Measurements from ENCODE around the gene SPATA2L.

SPATA2L gene

GRCh38 chr16:89701425-89702406 is at the start of gene SPATA2L:
Gene SPATA2L (minus strand): TSS chr16:89701705. CDS start chr16:89701232, 473 bp downstream.
- Histone ChIP-seq H3K9me3 (no peaks in the 10 kb centered on the region), H3K4me1 (ENCODE audit: control insufficient read depth in 1 of 2, insufficient read depth in 1 of 2, low read depth in 1 of 2, low read length in 1 of 2) (peaks cover 22 to 36% of the 10 kb centered on the region in 2 experiments), H3K36me3 (peaks cover 14% of the 10 kb centered on the region), H3K27me3 (peaks cover 7% of the 10 kb centered on the region), H3K27ac (peak within 1 kb of the TSS; percentile 94), H3K4me3 (ENCODE audit: low read depth in 1 of 2, low read length in 1 of 2) (peak within 1 kb of the TSS; percentile 64 to 96)
- peak; percentile 70 for TF ChIP-seq CTCF (IDR thresholded peaks at IDR 0.05)

GRCh38 chr16:89749637-89750036 is 48.1 kb upstream of the SPATA2L start:
- Histone ChIP-seq H3K27ac (peak overlapping the region; percentile 47), H3K36me3 (peaks cover 43% of the 10 kb centered on the region), H3K4me1 (ENCODE audit: control insufficient read depth in 1 of 2, insufficient read depth in 1 of 2, low read depth in 1 of 2, low read length in 1 of 2) (peaks cover 9 to 10% of the 10 kb centered on the region in 2 experiments), H3K27me3 (no peaks in the 10 kb centered on the region), H3K9me3 (no peaks in the 10 kb centered on the region), H3K4me3 (ENCODE audit: low read depth in 1 of 2, low read length in 1 of 2) (no peak overlapping the region)
- no peak for TF ChIP-seq CTCF (IDR thresholded peaks at IDR 0.05)

- no peak for TF ChIP-seq CTCF (IDR thresholded peaks at IDR 0.05)
- H3K9me3 ChIP-seq: no peaks in the 10 kb centered on the region
- peaks cover 9 to 10% of the 10 kb centered on the region in 2 experiments for H3K4me1 ChIP-seq (ENCODE audit: control insufficient read depth in 1 of 2, insufficient read depth in 1 of 2, low read depth in 1 of 2, low read length in 1 of 2)
- no peaks in the 10 kb centered on the region for H3K27me3 ChIP-seq
- H3K36me3 ChIP-seq: peaks cover 50% of the 10 kb centered on the region
- peak overlapping the region; percentile 5 for H3K27ac ChIP-seq
- H3K4me3 ChIP-seq (ENCODE audit: low read depth in 1 of 2, low read length in 1 of 2): no peak overlapping the region
These were observed 47.4 kb upstream of the SPATA2L start for GRCh38 chr16:89748921-89749320.

- peaks cover 57% of the 10 kb centered on the region for H3K36me3 ChIP-seq
- H3K9me3 ChIP-seq: no peaks in the 10 kb centered on the region
- H3K27me3 ChIP-seq: no peaks in the 10 kb centered on the region
- no peak for TF ChIP-seq CTCF (IDR thresholded peaks at IDR 0.05)
- no peak overlapping the region for H3K4me3 ChIP-seq (ENCODE audit: low read depth in 1 of 2, low read length in 1 of 2)
- peaks cover 9 to 10% of the 10 kb centered on the region in 2 experiments for H3K4me1 ChIP-seq (ENCODE audit: control insufficient read depth in 1 of 2, insufficient read depth in 1 of 2, low read depth in 1 of 2, low read length in 1 of 2)
- H3K27ac ChIP-seq: no peak overlapping the region
These were observed 46.6 kb upstream of the SPATA2L start for GRCh38 chr16:89748076-89748475.

GRCh38 chr16:89746043-89746442 is 44.5 kb upstream of the SPATA2L start:
- H3K4me1 ChIP-seq (ENCODE audit: control insufficient read depth in 1 of 2, insufficient read depth in 1 of 2, low read depth in 1 of 2, low read length in 1 of 2): peaks cover 9 to 10% of the 10 kb centered on the region in 2 experiments
- no peak for TF ChIP-seq CTCF (IDR thresholded peaks at IDR 0.05)
- H3K4me3 ChIP-seq (ENCODE audit: low read depth in 1 of 2, low read length in 1 of 2): no peak overlapping the region
- H3K27me3 ChIP-seq: no peaks in the 10 kb centered on the region
- H3K9me3 ChIP-seq: no peaks in the 10 kb centered on the region
- H3K27ac ChIP-seq: no peak overlapping the region
- H3K36me3 ChIP-seq: peaks cover 72% of the 10 kb centered on the region
